Neural progenitor cell (in vitro differentiated cells): ENCODE results near the gene GRK1. TPM values are rescaled to one million over a fixed set of nuclear protein-coding genes. Genes with fewer than 3 reads are reported as not detected.

Source experiments
- DNase-seq: peaks from one replicate; pipeline ENCODE4 v3.0.0-alpha.2; 2016; ENCODE audit warnings: low spot score
- H2AFZ ChIP-seq: fragments of 200-600 bp; sonication (generic); replicated peaks from 2 replicates; pipeline ENCODE4 v1.6.1; 2016; ENCODE audit warnings: antibody characterized with exemption
- H3F3A ChIP-seq: fragments of 200-600 bp; sonication (generic); 2 replicates; pipeline ENCODE4 v1.6.1; 2016; ENCODE audit warnings: antibody characterized with exemption, low read depth
- H3K27ac ChIP-seq: fragments of 200-600 bp; sonication (generic); 2 replicates; pipeline ENCODE4 v1.5.1; 2016; ENCODE audit warnings: mild to moderate bottlenecking
- H3K27me3 ChIP-seq: fragments of 200-600 bp; sonication (generic); 2 replicates; pipeline ENCODE4 v1.6.1; 2016; ENCODE audit warnings: mild to moderate bottlenecking, moderate library complexity
- H3K36me3 ChIP-seq: fragments of 200-600 bp; sonication (generic); 2 replicates; pipeline ENCODE4 v1.5.1; 2016
- H3K4me1 ChIP-seq: fragments of 200-600 bp; sonication (generic); 2 replicates; pipeline ENCODE4 v1.6.1; 2016; ENCODE audit warnings: mixed run types
- H3K4me2 ChIP-seq: fragments of 200-600 bp; sonication (generic); 2 replicates; pipeline ENCODE4 v1.6.1; 2016
- H3K4me3 ChIP-seq: fragments of 200-600 bp; sonication (generic); 2 replicates; pipeline ENCODE4 v1.5.1; 2016
- H3K79me2 ChIP-seq: fragments of 200-600 bp; sonication (generic); 2 replicates; pipeline ENCODE4 v1.6.1; 2016; ENCODE audit warnings: low read depth
- H3K9ac ChIP-seq: fragments of 200-600 bp; sonication (generic); 2 replicates; pipeline ENCODE4 v1.6.1; 2016
- H3K9me3 ChIP-seq: fragments of 200-600 bp; sonication (generic); 2 replicates; pipeline ENCODE4 v1.5.1; 2016; ENCODE audit warnings: low read depth
- H4K20me1 ChIP-seq: fragments of 200-600 bp; sonication (generic); 2 replicates; pipeline ENCODE4 v1.6.1; 2016; ENCODE audit warnings: low read depth
- H3K27ac Mint-ChIP-seq: 3 replicates; pipeline ENCODE4 v1.8.0; 2021; ENCODE audit warnings: mixed read lengths
- H3K27me3 Mint-ChIP-seq: 2 replicates; pipeline ENCODE4 v1.8.0; 2022; ENCODE audit warnings: low read depth, mild to moderate bottlenecking, inconsistent platforms, moderate library complexity, mixed read lengths; ENCODE audit not compliant: insufficient read depth
- H3K36me3 Mint-ChIP-seq: 3 replicates; pipeline ENCODE4 v1.8.0; 2021; ENCODE audit warnings: mixed read lengths
- H3K4me1 Mint-ChIP-seq: 3 replicates; pipeline ENCODE4 v1.8.0; 2021; ENCODE audit warnings: mixed read lengths
- H3K4me3 Mint-ChIP-seq: 3 replicates; pipeline ENCODE4 v1.8.0; 2021; ENCODE audit warnings: mild to moderate bottlenecking, moderate library complexity, mixed read lengths
- H3K9me3 Mint-ChIP-seq: 3 replicates; pipeline ENCODE4 v1.8.0; 2020; ENCODE audit warnings: mixed read lengths
- EZH2 ChIP-seq: fragments of 200-600 bp; sonication (generic); IDR thresholded peaks from 2 replicates; pipeline ENCODE4 v1.6.1; 2017; ENCODE audit warnings: antibody characterized with exemption, mild to moderate bottlenecking, moderate library complexity
- EZH2phosphoT487 ChIP-seq: fragments of 200-600 bp; sonication (generic); IDR thresholded peaks from 2 replicates; pipeline ENCODE4 v1.6.1; 2017; ENCODE audit warnings: antibody characterized with exemption
- total RNA-seq: library from RNA; depleted of rRNA; stranded (reverse); fragments of >200 nt; gene quantifications from 2 replicates; pipeline ENCODE4 v1.2.3, GENCODE V29; 2015; ENCODE audit warnings: low replicate concordance
- TF ChIP-seq, protein P1 (sequence below): fragments of 200-600 bp; sonication (generic); IDR thresholded peaks from 2 replicates; pipeline ENCODE4 v1.5.1; 2017; ENCODE audit warnings: antibody characterized with exemption, mild to moderate bottlenecking

GRK1 gene
- total RNA-seq, 1 donor from 2014 or later: not detected

DNA sequence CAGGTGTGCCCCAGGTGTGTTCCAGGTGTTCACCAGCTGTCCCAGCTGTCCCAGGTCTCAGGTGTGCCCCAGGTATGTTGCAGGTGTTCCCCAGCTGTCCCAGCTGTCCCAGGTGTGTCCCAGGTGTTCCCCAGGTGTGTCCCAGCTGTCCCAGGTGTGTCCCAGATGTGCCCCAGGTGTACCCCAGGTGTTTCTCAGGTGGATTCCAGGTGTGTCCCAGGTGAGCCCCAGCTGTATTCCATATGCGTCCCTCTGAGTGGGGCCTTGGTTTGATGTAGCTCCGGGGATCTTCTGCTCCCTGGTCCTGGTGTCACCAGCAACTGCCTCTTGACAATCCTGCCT is 719 bp upstream of the GRK1 start:
- TF ChIP-seq EZH2phosphoT487 (no peak), EZH2 (no peak)
- TF ChIP-seq, protein P1, sequence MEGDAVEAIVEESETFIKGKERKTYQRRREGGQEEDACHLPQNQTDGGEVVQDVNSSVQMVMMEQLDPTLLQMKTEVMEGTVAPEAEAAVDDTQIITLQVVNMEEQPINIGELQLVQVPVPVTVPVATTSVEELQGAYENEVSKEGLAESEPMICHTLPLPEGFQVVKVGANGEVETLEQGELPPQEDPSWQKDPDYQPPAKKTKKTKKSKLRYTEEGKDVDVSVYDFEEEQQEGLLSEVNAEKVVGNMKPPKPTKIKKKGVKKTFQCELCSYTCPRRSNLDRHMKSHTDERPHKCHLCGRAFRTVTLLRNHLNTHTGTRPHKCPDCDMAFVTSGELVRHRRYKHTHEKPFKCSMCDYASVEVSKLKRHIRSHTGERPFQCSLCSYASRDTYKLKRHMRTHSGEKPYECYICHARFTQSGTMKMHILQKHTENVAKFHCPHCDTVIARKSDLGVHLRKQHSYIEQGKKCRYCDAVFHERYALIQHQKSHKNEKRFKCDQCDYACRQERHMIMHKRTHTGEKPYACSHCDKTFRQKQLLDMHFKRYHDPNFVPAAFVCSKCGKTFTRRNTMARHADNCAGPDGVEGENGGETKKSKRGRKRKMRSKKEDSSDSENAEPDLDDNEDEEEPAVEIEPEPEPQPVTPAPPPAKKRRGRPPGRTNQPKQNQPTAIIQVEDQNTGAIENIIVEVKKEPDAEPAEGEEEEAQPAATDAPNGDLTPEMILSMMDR: no peak
- no peaks in the 10 kb centered on the region for H3K36me3 ChIP-seq
- H3K9me3 Mint-ChIP-seq: peaks cover 6% of the 10 kb centered on the region
- no peak overlapping the region for H3K4me3 Mint-ChIP-seq
- no peak overlapping the region for H3K9ac ChIP-seq
- peaks cover 7% of the 10 kb centered on the region for H3K27me3 Mint-ChIP-seq
- H3K79me2 ChIP-seq: no peaks in the 10 kb centered on the region
- H3K9me3 ChIP-seq: peaks cover under 1% of the 10 kb centered on the region
- H3K4me1 ChIP-seq: no peaks in the 10 kb centered on the region
- H4K20me1 ChIP-seq: no peaks in the 10 kb centered on the region
- H2AFZ ChIP-seq: no peak overlapping the region
- no peaks in the 10 kb centered on the region for H3F3A ChIP-seq
- no peak for DNase-seq
- H3K4me1 Mint-ChIP-seq: peaks cover 8% of the 10 kb centered on the region
- no peaks in the 10 kb centered on the region for H3K27me3 ChIP-seq
- no peak overlapping the region for H3K27ac ChIP-seq
- H3K4me3 ChIP-seq: no peak overlapping the region
- no peaks in the 10 kb centered on the region for H3K36me3 Mint-ChIP-seq
- H3K27ac Mint-ChIP-seq: no peak overlapping the region
- H3K4me2 ChIP-seq: no peak overlapping the region

DNA sequence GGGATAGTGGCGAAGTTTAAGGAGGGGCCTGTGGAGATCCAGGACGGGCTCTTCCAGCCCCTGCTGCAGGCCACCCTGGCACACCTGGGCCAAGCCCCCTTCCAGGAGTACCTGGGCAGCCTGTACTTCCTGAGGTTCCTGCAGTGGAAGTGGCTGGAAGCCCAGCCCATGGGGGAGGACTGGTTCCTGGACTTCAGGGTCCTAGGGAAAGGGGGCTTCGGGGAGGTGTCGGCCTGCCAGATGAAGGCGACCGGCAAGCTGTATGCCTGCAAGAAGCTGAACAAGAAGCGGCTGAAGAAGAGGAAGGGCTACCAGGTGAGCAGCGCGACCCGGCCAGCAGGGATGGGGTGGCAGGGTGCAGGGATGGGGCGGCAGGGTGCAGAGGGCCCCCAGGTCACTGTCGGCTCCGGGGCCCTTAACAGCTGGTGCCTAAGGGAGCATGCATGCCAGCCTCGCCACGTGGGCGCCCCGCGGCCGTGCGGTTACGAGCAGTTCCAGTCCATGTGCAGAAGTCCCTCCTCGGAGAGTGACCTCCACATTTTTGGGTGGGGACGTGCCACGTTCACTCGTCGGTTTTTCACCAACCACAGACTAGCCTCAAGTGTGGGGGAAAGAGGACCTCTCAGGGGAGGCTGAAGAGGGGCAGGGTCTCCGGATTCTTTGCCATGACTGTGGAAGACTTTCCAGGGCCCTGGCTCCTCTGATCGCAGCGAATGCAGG is 912 bp downstream of the GRK1 start:
- no peaks in the 10 kb centered on the region for H3K79me2 ChIP-seq
- no peak overlapping the region for H3K9ac ChIP-seq
- H3K4me3 ChIP-seq: no peak overlapping the region
- no peak overlapping the region for H3K4me3 Mint-ChIP-seq
- no peaks in the 10 kb centered on the region for H3K9me3 ChIP-seq
- no peaks in the 10 kb centered on the region for H4K20me1 ChIP-seq
- no peak for DNase-seq
- H3K36me3 Mint-ChIP-seq: no peaks in the 10 kb centered on the region
- H3K4me1 Mint-ChIP-seq: peaks cover 8% of the 10 kb centered on the region
- no peaks in the 10 kb centered on the region for H3K4me1 ChIP-seq
- H3K27me3 Mint-ChIP-seq: peaks cover 11% of the 10 kb centered on the region
- H3K27ac Mint-ChIP-seq: no peak overlapping the region
- no peaks in the 10 kb centered on the region for H3K36me3 ChIP-seq
- no peak overlapping the region for H2AFZ ChIP-seq
- no peak overlapping the region for H3K27ac ChIP-seq
- H3K9me3 Mint-ChIP-seq: no peaks in the 10 kb centered on the region
- no peak overlapping the region for H3K4me2 ChIP-seq
- no peaks in the 10 kb centered on the region for H3F3A ChIP-seq
- H3K27me3 ChIP-seq: no peaks in the 10 kb centered on the region
- TF ChIP-seq, protein P1: no peak
- TF ChIP-seq EZH2phosphoT487: no peak
- TF ChIP-seq EZH2: no peak

DNA sequence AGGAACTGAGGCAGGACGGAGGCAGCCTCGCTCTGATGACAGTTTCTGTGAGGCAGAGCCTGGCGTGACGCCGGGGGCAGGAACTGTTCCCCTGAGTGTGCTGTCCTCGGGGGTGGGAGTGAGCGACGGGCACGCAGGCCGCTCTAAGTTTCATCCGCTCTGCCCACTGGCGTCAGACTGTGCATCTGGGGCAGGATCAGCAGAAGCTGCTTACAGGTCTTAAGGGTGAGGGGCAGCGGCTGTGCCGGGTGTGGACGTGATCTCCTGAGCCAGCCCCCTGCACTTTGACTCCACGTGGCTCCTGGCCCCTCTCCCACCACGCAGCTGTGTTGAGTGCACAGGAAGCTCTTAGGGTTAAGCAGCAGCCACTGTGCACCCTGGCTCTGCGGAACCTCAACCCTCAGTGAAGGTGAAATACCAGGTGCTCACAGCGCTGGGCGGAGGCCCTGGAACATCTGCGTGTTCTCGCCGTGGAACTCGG is 1.5 kb downstream of the GRK1 start:
- Histone ChIP-seq H3K79me2 (no peaks in the 10 kb centered on the region), H3K9ac (no peak overlapping the region), H3K4me3 (no peak overlapping the region), H3K27ac (no peak overlapping the region), H3K9me3 (no peaks in the 10 kb centered on the region), H3K27me3 (no peaks in the 10 kb centered on the region), H3K4me1 (no peaks in the 10 kb centered on the region), H3F3A (no peaks in the 10 kb centered on the region), H3K4me2 (no peak overlapping the region), H4K20me1 (no peaks in the 10 kb centered on the region), H3K36me3 (no peaks in the 10 kb centered on the region), H2AFZ (no peak overlapping the region)
- Mint-ChIP-seq H3K4me1 (peaks cover 8% of the 10 kb centered on the region), H3K9me3 (no peaks in the 10 kb centered on the region), H3K27me3 (peaks cover 11% of the 10 kb centered on the region), H3K36me3 (no peaks in the 10 kb centered on the region), H3K27ac (no peak overlapping the region), H3K4me3 (no peak overlapping the region)
- DNase-seq: no peak
- TF ChIP-seq EZH2 (no peak), EZH2phosphoT487 (no peak)
- TF ChIP-seq, protein P1: no peak
